ACC112 (cell line): ENCODE measurements around the gene SLC8A1.

Experiments
- H2AFZ ChIP-seq: fragments of 200-600 bp; sonication (generic); one replicate; pipeline ENCODE4 v1.6.0; 2017; ENCODE audit warnings: antibody characterized with exemption, low read length; ENCODE audit not compliant: unreplicated experiment
- H3K27ac ChIP-seq: fragments of 200-600 bp; sonication (generic); 2 replicates; pipeline ENCODE4 v1.5.1; 2014; ENCODE audit warnings: low read depth, mild to moderate bottlenecking, antibody characterized with exemption, low read length, moderate library complexity
- H3K27me3 ChIP-seq: fragments of 200-600 bp; sonication (generic); 2 replicates; pipeline ENCODE4 v1.6.1; 2014; ENCODE audit warnings: mild to moderate bottlenecking, antibody characterized with exemption, low read length, moderate library complexity, mixed read lengths; ENCODE audit not compliant: insufficient read depth
- H3K36me3 ChIP-seq: fragments of 200-600 bp; sonication (generic); 2 replicates; pipeline ENCODE4 v1.6.1; 2016; ENCODE audit warnings: mild to moderate bottlenecking, antibody characterized with exemption, low read length, moderate library complexity, mixed read lengths; ENCODE audit not compliant: insufficient read depth
- H3K4me1 ChIP-seq: fragments of 200-600 bp; sonication (generic); one replicate; pipeline ENCODE4 v1.6.1; 2016; ENCODE audit warnings: low read length, mixed read lengths; ENCODE audit not compliant: insufficient read depth, unreplicated experiment, control insufficient read depth
- H3K4me3 ChIP-seq: fragments of 200-600 bp; sonication (generic); 2 replicates; pipeline ENCODE4 v1.5.1; 2014; ENCODE audit warnings: mild to moderate bottlenecking, low read depth, low read length
- H3K79me2 ChIP-seq: fragments of 200-600 bp; sonication (generic); one replicate; pipeline ENCODE4 v1.6.0; 2016; ENCODE audit warnings: low read length; ENCODE audit not compliant: control insufficient read depth, unreplicated experiment, insufficient read depth

The SLC8A1 gene

DNA sequence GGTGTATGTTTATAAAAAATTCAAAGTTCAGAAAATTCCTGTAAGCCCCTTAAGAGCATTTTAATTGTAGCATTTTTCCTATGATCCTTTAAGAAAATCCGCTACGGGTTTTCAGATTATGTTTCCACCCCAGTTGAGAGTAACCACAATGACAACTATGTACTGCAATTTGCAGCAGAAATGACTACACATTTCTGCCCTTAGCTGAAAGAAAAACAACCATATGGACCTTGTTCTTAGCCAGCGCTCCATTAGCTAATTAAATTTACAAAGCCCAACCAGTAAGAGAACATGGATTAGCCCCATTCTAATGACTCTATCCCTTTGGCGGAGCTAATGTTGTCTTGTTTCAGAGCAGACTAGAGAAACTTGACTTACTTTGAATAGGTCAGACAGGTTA is 247.6 kb downstream of the SLC8A1 start:
- no peaks in the 10 kb centered on the region for H3K36me3 ChIP-seq
- no peak overlapping the region for H3K27ac ChIP-seq
- H3K27me3 ChIP-seq = no peaks in the 10 kb centered on the region
- H2AFZ ChIP-seq = no peak overlapping the region
- H3K4me1 ChIP-seq = no peaks in the 10 kb centered on the region
- H3K79me2 ChIP-seq = no peaks in the 10 kb centered on the region
- H3K4me3 ChIP-seq = no peak overlapping the region

DNA sequence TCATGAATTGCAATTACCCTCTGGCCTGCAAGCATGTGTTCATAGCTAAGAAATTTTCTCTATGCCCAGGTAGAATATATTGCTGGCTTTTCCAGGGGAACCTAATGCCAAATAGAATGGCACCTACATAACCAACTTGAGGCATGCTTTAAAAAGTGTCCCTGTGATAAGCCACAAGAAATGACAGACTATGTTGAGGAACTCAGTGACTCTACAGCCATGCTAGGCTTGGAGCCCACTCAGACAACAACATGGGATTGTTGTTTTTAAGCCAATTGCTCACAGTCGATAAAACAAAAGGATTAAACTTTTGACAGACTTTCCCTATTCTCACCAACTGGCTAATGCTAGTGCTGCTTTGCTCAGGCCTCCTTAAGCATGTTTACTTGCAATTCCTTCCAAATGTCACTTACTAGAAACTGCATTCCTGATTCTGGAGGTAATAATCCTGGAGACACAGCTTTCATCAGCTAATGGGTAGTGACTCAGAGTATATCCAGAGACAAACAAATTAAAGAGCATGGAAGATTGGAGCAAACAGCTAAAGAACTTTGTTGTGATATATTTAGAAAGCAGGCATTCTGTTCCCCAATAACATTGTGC is 249.0 kb downstream of the SLC8A1 start:
- Histone ChIP-seq H3K4me1 (no peaks in the 10 kb centered on the region), H3K79me2 (no peaks in the 10 kb centered on the region), H3K27me3 (no peaks in the 10 kb centered on the region), H2AFZ (no peak overlapping the region), H3K36me3 (no peaks in the 10 kb centered on the region), H3K4me3 (no peak overlapping the region), H3K27ac (no peak overlapping the region)

- no peak overlapping the region for H2AFZ ChIP-seq
- H3K79me2 ChIP-seq = no peaks in the 10 kb centered on the region
- no peaks in the 10 kb centered on the region for H3K4me1 ChIP-seq
- H3K36me3 ChIP-seq = no peaks in the 10 kb centered on the region
- no peaks in the 10 kb centered on the region for H3K27me3 ChIP-seq
- H3K4me3 ChIP-seq = no peak overlapping the region
- H3K27ac ChIP-seq = no peak overlapping the region
These were observed 250.5 kb downstream of the SLC8A1 start for GRCh38 chr2:40201425-40201824.

- H3K27ac ChIP-seq = no peak overlapping the region
- no peak overlapping the region for H2AFZ ChIP-seq
These were observed 251.4 kb downstream of the SLC8A1 start for GRCh38 chr2:40200366-40200915.

DNA sequence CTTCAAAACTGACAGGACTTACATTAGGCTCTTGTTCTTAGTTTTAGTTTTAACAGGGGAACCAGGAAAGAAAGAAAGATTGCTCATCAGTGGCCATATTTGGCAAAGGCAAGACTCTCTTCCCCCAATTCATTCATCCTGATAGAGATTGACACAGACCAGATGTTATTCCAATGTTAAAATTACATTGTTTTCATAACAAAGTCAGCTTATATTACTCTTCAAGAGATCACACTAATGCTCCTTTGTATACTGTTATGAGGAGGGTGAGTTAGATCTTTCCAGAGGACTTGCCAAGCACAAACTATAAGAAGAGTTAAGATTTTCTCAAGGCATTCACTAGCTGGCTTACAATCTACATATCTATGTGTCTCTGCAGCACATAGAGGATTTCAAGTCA is 252.1 kb downstream of the SLC8A1 start:
- Histone ChIP-seq H3K27ac (no peak overlapping the region), H3K36me3 (no peaks in the 10 kb centered on the region), H3K4me1 (no peaks in the 10 kb centered on the region), H3K4me3 (no peak overlapping the region), H3K79me2 (no peaks in the 10 kb centered on the region), H2AFZ (no peak overlapping the region), H3K27me3 (no peaks in the 10 kb centered on the region)

More at GRCh38 chr2:40200366-40200915, 251.4 kb downstream of the SLC8A1 start:
- no peaks in the 10 kb centered on the region for H3K27me3 ChIP-seq
- no peak overlapping the region for H3K4me3 ChIP-seq
- H3K4me1 ChIP-seq = no peaks in the 10 kb centered on the region
- no peaks in the 10 kb centered on the region for H3K36me3 ChIP-seq
- H3K79me2 ChIP-seq = no peaks in the 10 kb centered on the region

DNA sequence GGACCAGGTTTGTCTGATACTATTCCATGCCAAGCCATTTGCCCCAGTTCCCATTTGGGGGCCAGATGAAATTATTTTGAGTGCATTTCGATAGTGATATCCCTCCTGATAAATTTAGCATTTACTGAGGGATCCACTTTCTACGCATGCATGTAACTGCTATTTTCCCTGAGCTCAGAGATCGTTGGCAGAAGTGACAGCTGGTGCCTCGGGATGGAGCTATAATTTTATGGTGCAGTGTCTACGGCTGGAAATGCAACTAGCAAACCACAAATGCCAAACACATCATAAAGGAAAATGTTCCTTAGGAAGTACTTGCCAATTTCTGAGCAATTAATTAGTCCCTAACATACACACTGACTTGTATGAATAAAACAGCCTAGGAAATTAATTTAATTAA is 254.8 kb downstream of the SLC8A1 start:
- no peak overlapping the region for H3K27ac ChIP-seq
- H3K79me2 ChIP-seq = no peaks in the 10 kb centered on the region
- no peak overlapping the region for H2AFZ ChIP-seq

GRCh38 chr2:40193670-40194026 is 258.2 kb downstream of the SLC8A1 start:
- Histone ChIP-seq H2AFZ (no peak overlapping the region), H3K79me2 (no peaks in the 10 kb centered on the region), H3K27me3 (no peaks in the 10 kb centered on the region), H3K4me1 (no peaks in the 10 kb centered on the region), H3K4me3 (no peak overlapping the region), H3K36me3 (no peaks in the 10 kb centered on the region), H3K27ac (no peak overlapping the region)

More for the DNA sequence above, 254.8 kb downstream of the SLC8A1 start:
- Histone ChIP-seq H3K4me1 (no peaks in the 10 kb centered on the region), H3K36me3 (no peaks in the 10 kb centered on the region), H3K27me3 (no peaks in the 10 kb centered on the region), H3K4me3 (no peak overlapping the region)

DNA sequence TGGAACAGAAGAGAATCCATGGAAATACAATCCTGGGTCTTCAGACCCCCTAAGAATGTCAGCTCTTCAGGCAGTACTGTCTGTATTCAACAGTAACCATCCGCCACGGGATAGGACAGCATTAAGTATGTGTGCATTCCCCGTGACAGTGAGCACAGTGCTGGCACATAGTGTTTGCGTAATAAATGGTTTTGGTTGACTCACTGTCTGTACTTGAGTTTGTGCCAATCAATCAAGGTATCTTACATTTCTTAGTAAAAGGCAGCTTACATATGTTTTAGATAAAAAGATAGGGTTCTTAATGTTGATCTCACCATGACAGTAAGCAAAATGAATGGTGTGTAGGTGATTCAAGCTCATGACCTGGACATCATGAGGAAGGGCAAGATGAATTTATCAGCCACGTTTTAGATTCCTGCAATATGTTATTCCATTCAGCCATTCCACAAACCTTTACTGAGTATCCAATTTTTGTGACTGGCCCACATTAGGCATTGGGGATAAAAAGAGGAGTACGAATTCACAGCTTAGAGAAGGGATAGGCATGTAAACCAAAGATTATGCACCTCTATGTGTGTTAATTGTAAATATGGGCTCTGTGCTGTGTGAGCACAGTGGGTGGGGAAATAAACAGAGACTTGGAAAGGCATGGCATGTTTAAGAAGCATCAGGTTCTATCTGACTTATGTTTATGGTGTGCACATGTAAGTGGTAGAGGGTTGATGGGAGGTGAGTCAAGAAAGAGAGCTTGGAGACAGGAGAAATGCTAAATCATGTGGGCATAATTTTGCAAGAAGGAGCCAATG is 258.8 kb downstream of the SLC8A1 start:
- H3K27me3 ChIP-seq = no peaks in the 10 kb centered on the region
- no peaks in the 10 kb centered on the region for H3K4me1 ChIP-seq
- H3K79me2 ChIP-seq = no peaks in the 10 kb centered on the region
- no peak overlapping the region for H3K4me3 ChIP-seq
- H2AFZ ChIP-seq = no peak overlapping the region
- no peak overlapping the region for H3K27ac ChIP-seq
- no peaks in the 10 kb centered on the region for H3K36me3 ChIP-seq

DNA sequence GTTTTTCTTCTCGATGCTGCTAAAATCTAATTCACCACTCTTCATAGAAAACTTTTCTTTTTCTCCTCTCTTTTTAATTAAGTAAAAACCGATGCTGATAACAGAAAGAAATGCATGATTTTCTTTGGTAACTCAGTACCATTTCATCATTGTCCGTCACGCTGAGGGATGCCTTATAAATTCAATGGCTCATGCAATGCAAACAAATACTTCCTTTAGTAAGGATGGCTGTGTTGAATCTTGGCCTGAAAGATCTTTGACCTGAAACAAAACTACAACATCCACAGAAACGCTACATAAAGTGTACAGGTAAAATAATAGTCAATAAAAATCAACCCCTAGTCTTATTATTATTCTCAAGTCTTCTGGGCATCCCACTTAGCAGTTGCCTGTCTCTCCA is 261.4 kb downstream of the SLC8A1 start:
- Histone ChIP-seq H3K4me3 (no peak overlapping the region), H3K27ac (no peak overlapping the region), H3K79me2 (no peaks in the 10 kb centered on the region), H3K4me1 (no peaks in the 10 kb centered on the region), H2AFZ (no peak overlapping the region), H3K36me3 (no peaks in the 10 kb centered on the region), H3K27me3 (no peaks in the 10 kb centered on the region)

DNA sequence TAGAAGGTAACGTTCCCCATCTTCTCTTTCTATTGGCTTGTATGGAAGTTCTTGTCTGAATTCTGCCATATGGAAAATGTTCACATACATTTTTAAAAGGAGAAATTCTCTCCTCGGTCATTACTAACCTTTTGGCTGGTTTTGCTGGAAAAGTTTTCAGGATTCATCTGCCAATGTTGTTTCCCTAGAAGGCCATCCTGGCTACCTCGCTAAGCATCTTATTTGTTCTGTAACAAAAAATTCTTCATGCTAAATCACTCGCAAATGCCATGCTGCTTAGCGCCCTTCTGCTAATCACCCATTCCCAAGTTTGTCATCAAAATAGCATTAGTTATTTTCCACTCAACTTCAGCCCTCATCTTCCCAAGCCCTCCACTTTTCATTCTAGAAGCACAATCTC is 262.0 kb downstream of the SLC8A1 start:
- Histone ChIP-seq H3K36me3 (no peaks in the 10 kb centered on the region), H3K27me3 (no peaks in the 10 kb centered on the region), H3K27ac (no peak overlapping the region), H3K4me1 (no peaks in the 10 kb centered on the region), H2AFZ (no peak overlapping the region), H3K79me2 (no peaks in the 10 kb centered on the region), H3K4me3 (no peak overlapping the region)

GRCh38 chr2:40187054-40187453 is 264.8 kb downstream of the SLC8A1 start:
- no peaks in the 10 kb centered on the region for H3K27me3 ChIP-seq
- no peak overlapping the region for H2AFZ ChIP-seq
- no peak overlapping the region for H3K4me3 ChIP-seq
- no peaks in the 10 kb centered on the region for H3K79me2 ChIP-seq
- no peak overlapping the region for H3K27ac ChIP-seq
- no peaks in the 10 kb centered on the region for H3K36me3 ChIP-seq
- no peaks in the 10 kb centered on the region for H3K4me1 ChIP-seq
